Endodermal cell (in vitro differentiated cells): ENCODE results near the gene PRICKLE1. TPM values are rescaled to one million over a fixed set of nuclear protein-coding genes. Genes with fewer than 3 reads are reported as not detected.

Source experiments
- DNase-seq: peaks from one replicate; pipeline ENCODE4 v3.0.0-alpha.2; 2017
- H3K27ac ChIP-seq: 2 replicates; pipeline ENCODE4 v1.5.1; 2013; ENCODE audit warnings: mild to moderate bottlenecking, low read depth, low read length, moderate library complexity
- H3K27me3 ChIP-seq: 2 replicates; pipeline ENCODE4 v1.6.1; 2013; ENCODE audit warnings: mild to moderate bottlenecking, low read length, moderate library complexity; ENCODE audit not compliant: insufficient read depth, control insufficient read depth, poor library complexity, severe bottlenecking
- H3K36me3 ChIP-seq: 2 replicates; pipeline ENCODE4 v1.7.0; 2013; ENCODE audit warnings: mild to moderate bottlenecking, low read length, moderate library complexity; ENCODE audit not compliant: control insufficient read depth, insufficient read depth
- H3K4me1 ChIP-seq: one replicate; pipeline ENCODE4 v1.7.0; 2013; ENCODE audit warnings: low read length; ENCODE audit not compliant: control insufficient read depth, insufficient read depth
- H3K4me3 ChIP-seq: 2 replicates; pipeline ENCODE4 v1.5.1; 2013; ENCODE audit warnings: mild to moderate bottlenecking, low read length, moderate library complexity
- H3K9ac ChIP-seq: 2 replicates; pipeline ENCODE4 v1.6.1; 2013; ENCODE audit warnings: mild to moderate bottlenecking, low read length, moderate library complexity; ENCODE audit not compliant: poor library complexity, severe bottlenecking; ENCODE audit errors: extremely low read depth
- H3K9me3 ChIP-seq: 2 replicates; pipeline ENCODE4 v1.6.1; 2013; ENCODE audit warnings: mild to moderate bottlenecking, low read length, moderate library complexity; ENCODE audit not compliant: control insufficient read depth
- H3K27ac Mint-ChIP-seq: 2 replicates; pipeline ENCODE4 v1.8.0; 2020; ENCODE audit warnings: mixed read lengths
- H3K27me3 Mint-ChIP-seq: 2 replicates; pipeline ENCODE4 v1.8.0; 2021; ENCODE audit warnings: mild to moderate bottlenecking, mixed read lengths; ENCODE audit not compliant: insufficient read depth
- H3K36me3 Mint-ChIP-seq: 2 replicates; pipeline ENCODE4 v1.8.0; 2020; ENCODE audit warnings: low read depth, mixed read lengths
- H3K4me1 Mint-ChIP-seq: 2 replicates; pipeline ENCODE4 v1.8.0; 2020; ENCODE audit warnings: mixed read lengths
- H3K4me3 Mint-ChIP-seq: 2 replicates; pipeline ENCODE4 v1.8.0; 2020; ENCODE audit warnings: mild to moderate bottlenecking, moderate library complexity, mixed read lengths
- H3K9me3 Mint-ChIP-seq: 2 replicates; pipeline ENCODE4 v1.8.0; 2020; ENCODE audit warnings: mild to moderate bottlenecking, mixed read lengths
- whole genome bisulfite sequencing, 2 experiments: methylation state at CpG; one replicate each; pipeline versions ENCODE4 v1.1.5 to v1.1.7; 2013; ENCODE audit warnings: missing lambda C conversion rate in 2 of 2, mixed read lengths in 1 of 2; ENCODE audit not compliant: insufficient coverage in 1 of 2, insufficient read length in 1 of 2; 5-methylcytosine and 5-hydroxymethylcytosine counted together
- total RNA-seq, 2 donors: library from RNA; stranded (reverse); fragmentation: NEBNext Ultra II Directional in 1 of 2; extraction: Animal tissue kit (Norgen Biotek cat#: 25700) in 1 of 2; gene quantifications; 2 replicates in 1 of 2; 3 replicates in 1 of 2; pipeline ENCODE4 v1.2.1, GENCODE V29; 2021
- TF ChIP-seq, protein P1 (sequence below): fragments of 200-600 bp; sonication (generic); conservative IDR thresholded peaks from 2 replicates; pipeline ENCODE4 v1.5.0; 2021; ENCODE audit warnings: antibody characterized with exemption, mild to moderate bottlenecking

The PRICKLE1 gene
- total RNA-seq, 2 donors from 2014 or later: 8.3 to 20.6 TPM

- no peak overlapping the region for H3K4me3 ChIP-seq
- no peaks in the 10 kb centered on the region for H3K27me3 ChIP-seq
- Mint-ChIP-seq H3K27me3 (no peaks in the 10 kb centered on the region), H3K4me3 (no peak overlapping the region), H3K27ac (no peak overlapping the region), H3K4me1 (peaks cover 6% of the 10 kb centered on the region), H3K36me3 (no peaks in the 10 kb centered on the region), H3K9me3 (no peaks in the 10 kb centered on the region)
- no peak overlapping the region for H3K27ac ChIP-seq
- 81 to 85% methylated on average over 4 to 5 of the region's 5 CpGs for WGBS, 2 experiments
- no peaks in the 10 kb centered on the region for H3K9me3 ChIP-seq
- no peaks in the 10 kb centered on the region for H3K36me3 ChIP-seq
- TF ChIP-seq, protein P1, sequence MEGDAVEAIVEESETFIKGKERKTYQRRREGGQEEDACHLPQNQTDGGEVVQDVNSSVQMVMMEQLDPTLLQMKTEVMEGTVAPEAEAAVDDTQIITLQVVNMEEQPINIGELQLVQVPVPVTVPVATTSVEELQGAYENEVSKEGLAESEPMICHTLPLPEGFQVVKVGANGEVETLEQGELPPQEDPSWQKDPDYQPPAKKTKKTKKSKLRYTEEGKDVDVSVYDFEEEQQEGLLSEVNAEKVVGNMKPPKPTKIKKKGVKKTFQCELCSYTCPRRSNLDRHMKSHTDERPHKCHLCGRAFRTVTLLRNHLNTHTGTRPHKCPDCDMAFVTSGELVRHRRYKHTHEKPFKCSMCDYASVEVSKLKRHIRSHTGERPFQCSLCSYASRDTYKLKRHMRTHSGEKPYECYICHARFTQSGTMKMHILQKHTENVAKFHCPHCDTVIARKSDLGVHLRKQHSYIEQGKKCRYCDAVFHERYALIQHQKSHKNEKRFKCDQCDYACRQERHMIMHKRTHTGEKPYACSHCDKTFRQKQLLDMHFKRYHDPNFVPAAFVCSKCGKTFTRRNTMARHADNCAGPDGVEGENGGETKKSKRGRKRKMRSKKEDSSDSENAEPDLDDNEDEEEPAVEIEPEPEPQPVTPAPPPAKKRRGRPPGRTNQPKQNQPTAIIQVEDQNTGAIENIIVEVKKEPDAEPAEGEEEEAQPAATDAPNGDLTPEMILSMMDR: no peak
- H3K9ac ChIP-seq: no peak overlapping the region
- DNase-seq: no peak
- no peaks in the 10 kb centered on the region for H3K4me1 ChIP-seq
These were observed 13.2 kb downstream of the PRICKLE1 start for GRCh38 chr12:42576374-42576773.

DNA sequence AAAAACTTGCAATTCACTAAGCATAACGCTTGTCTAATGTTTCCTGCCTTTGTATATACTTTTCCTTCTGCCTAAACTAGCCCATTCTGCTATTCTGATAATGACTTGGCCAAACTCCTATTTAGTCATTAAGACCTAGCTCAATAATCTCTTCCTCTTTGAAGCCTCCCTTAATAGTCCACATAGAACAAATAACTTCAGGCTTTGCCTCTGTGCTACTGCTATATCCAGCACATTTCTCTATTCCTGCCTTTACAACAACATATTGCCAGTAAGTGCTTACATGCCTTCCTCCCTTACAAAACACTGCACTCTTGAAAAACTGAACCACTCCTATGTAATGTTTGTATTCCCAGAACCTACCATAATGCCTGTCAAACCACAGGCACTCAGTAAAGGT is 13.8 kb downstream of the PRICKLE1 start:
- H3K4me1 Mint-ChIP-seq: peaks cover 8% of the 10 kb centered on the region
- Histone ChIP-seq H3K4me1 (no peaks in the 10 kb centered on the region), H3K36me3 (no peaks in the 10 kb centered on the region), H3K9me3 (no peaks in the 10 kb centered on the region), H3K27me3 (no peaks in the 10 kb centered on the region), H3K9ac (no peak overlapping the region), H3K27ac (no peak overlapping the region), H3K4me3 (no peak overlapping the region)
- H3K36me3 Mint-ChIP-seq: no peaks in the 10 kb centered on the region
- H3K27me3 Mint-ChIP-seq: no peaks in the 10 kb centered on the region
- H3K27ac Mint-ChIP-seq: no peak overlapping the region
- 90 to 93% methylated on average over 1 of the region's 1 CpG for WGBS, 2 experiments
- no peaks in the 10 kb centered on the region for H3K9me3 Mint-ChIP-seq
- DNase-seq: no peak
- TF ChIP-seq, protein P1: no peak
- no peak overlapping the region for H3K4me3 Mint-ChIP-seq

DNA sequence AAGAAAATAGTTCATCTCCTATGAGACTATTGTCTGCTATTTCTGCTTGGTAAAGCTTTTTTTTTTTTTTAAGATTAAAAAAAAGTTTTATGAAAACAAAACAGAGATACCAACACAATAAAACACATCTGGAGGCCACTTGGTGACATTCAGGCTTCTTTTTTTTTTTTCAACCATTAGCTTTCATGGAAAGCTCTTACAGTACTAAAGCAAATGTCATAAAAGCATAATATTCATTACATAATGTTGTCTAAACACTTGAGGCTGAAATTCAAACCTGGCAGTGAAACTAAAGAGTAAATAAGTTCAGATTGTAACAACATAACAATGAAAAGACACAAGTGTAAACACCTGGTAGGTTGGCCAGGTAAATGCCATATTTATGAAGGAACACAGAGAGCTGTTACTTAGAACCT is 14.7 kb downstream of the PRICKLE1 start:
- no peak for DNase-seq
- H3K27ac ChIP-seq: no peak overlapping the region
- H3K9me3 ChIP-seq: no peaks in the 10 kb centered on the region
- Mint-ChIP-seq H3K27ac (no peak overlapping the region), H3K4me3 (no peak overlapping the region), H3K4me1 (peaks cover 8% of the 10 kb centered on the region), H3K27me3 (no peaks in the 10 kb centered on the region), H3K36me3 (no peaks in the 10 kb centered on the region), H3K9me3 (no peaks in the 10 kb centered on the region)
- H3K27me3 ChIP-seq: no peaks in the 10 kb centered on the region
- no peak overlapping the region for H3K4me3 ChIP-seq
- TF ChIP-seq, protein P1: no peak
- no peak overlapping the region for H3K9ac ChIP-seq
- no peaks in the 10 kb centered on the region for H3K4me1 ChIP-seq
- H3K36me3 ChIP-seq: no peaks in the 10 kb centered on the region
